ENCODE data around the gene LRIG2.

GRCh38 chr1:113118266-113118665 lies 45.3 kb downstream of the LRIG2 start:
- TF ChIP-seq TAF1 (IDR thresholded peaks at IDR 0.05; ENCODE audit: borderline replicate concordance, insufficient read depth, low read length) (no peak), REST (IDR thresholded peaks at IDR 0.05; ENCODE audit: insufficient read depth in 1 of 2, low read depth in 2 of 2, low read length in 2 of 2) (no peak), POLR2AphosphoS5 (IDR thresholded peaks at IDR 0.05; ENCODE audit: low read depth, low read length) (no peak), SIN3A (IDR thresholded peaks at IDR 0.05; ENCODE audit: borderline replicate concordance, insufficient read depth, low read length) (no peak)

Measured in PFSK-1 (cell line).